Activated T-cell treated with anti-CD3 and anti-CD28 coated beads, Interleukin-2, amount 50 U/mL, for 4 hours (primary cell): ENCODE measurements around the gene JAK1. TPM values are rescaled to one million over a fixed set of nuclear protein-coding genes. Genes with fewer than 3 reads are reported as not detected.
"Not testable (repeated sequence)": the region's sequence is repeated elsewhere in the genome, so short reads cannot be mapped to it uniquely, and the experiment has no call there.

Experiments used
- ATAC-seq, 2 donors: fragments of 200-7000 bp; cut with Tn5 transposase; one replicate each; pipeline ENCODE4 v1.10.0; 2021
- DNase-seq: peaks from one replicate; pipeline ENCODE4 v3.0.0-alpha.2; 2020
- H3K27me3 Mint-ChIP-seq: one replicate; pipeline ENCODE4 v1.8.0; 2021; ENCODE audit warnings: low read depth, mixed read lengths
- H3K36me3 Mint-ChIP-seq: one replicate; pipeline ENCODE4 v1.8.0; 2022; ENCODE audit warnings: mixed read lengths; ENCODE audit not compliant: insufficient read depth
- H3K4me1 Mint-ChIP-seq: one replicate; pipeline ENCODE4 v1.8.0; 2021; ENCODE audit warnings: low read depth, mixed read lengths
- H3K4me3 Mint-ChIP-seq: one replicate; pipeline ENCODE4 v1.8.0; 2021; ENCODE audit warnings: mild to moderate bottlenecking, moderate library complexity, mixed read lengths
- H3K9me3 Mint-ChIP-seq: one replicate; pipeline ENCODE4 v1.8.0; 2021; ENCODE audit warnings: mixed read lengths
- total RNA-seq, 3 donors: library from RNA; stranded (reverse); gene quantifications; one replicate each; pipeline ENCODE4 v1.2.1, GENCODE V29; 2021

JAK1 gene
- total RNA-seq, 3 donors from 2014 or later, result 70.3 to 87.5 (median 85.1) TPM

GRCh38 chr1:64836802-64837201, 129.5 kb downstream of the JAK1 start:
- no peaks in the 10 kb centered on the region for H3K9me3 Mint-ChIP-seq
- H3K36me3 Mint-ChIP-seq, result peaks cover 58% of the 10 kb centered on the region
- H3K27me3 Mint-ChIP-seq, result no peaks in the 10 kb centered on the region
- H3K4me1 Mint-ChIP-seq, result no peaks in the 10 kb centered on the region
- DNase-seq (no peak), ATAC-seq (no peak)
- no peak overlapping the region for H3K4me3 Mint-ChIP-seq

GRCh38 chr1:64834734-64835133, 131.6 kb downstream of the JAK1 start:
- no peaks in the 10 kb centered on the region for H3K9me3 Mint-ChIP-seq
- DNase-seq (no peak), ATAC-seq (no peak)
- no peak overlapping the region for H3K4me3 Mint-ChIP-seq
- peaks cover 7% of the 10 kb centered on the region for H3K4me1 Mint-ChIP-seq
- H3K36me3 Mint-ChIP-seq, result peaks cover 46% of the 10 kb centered on the region
- no peaks in the 10 kb centered on the region for H3K27me3 Mint-ChIP-seq

GRCh38 chr1:64830030-64830651, 136.2 kb downstream of the JAK1 start:
- ATAC-seq, result no peak
- Mint-ChIP-seq H3K4me1 (peaks cover 42% of the 10 kb centered on the region), H3K9me3 (no peaks in the 10 kb centered on the region), H3K27me3 (no peaks in the 10 kb centered on the region), H3K4me3 (no peak overlapping the region), H3K36me3 (peaks cover 15% of the 10 kb centered on the region)
- DNase-seq, result no peak

- Mint-ChIP-seq H3K4me1 (peaks cover 42% of the 10 kb centered on the region), H3K36me3 (peaks cover 12% of the 10 kb centered on the region), H3K9me3 (no peaks in the 10 kb centered on the region), H3K27me3 (no peaks in the 10 kb centered on the region), H3K4me3 (no peak overlapping the region)
- DNase-seq (no peak), ATAC-seq (no peak)
Observed at GRCh38 chr1:64829411-64830029, 136.8 kb downstream of the JAK1 start.

GRCh38 chr1:64828829-64829228, 137.5 kb downstream of the JAK1 start:
- ATAC-seq (peak; percentile 16 to 23), DNase-seq (no peak)
- peaks cover 7% of the 10 kb centered on the region for H3K36me3 Mint-ChIP-seq
- H3K27me3 Mint-ChIP-seq, result no peaks in the 10 kb centered on the region
- H3K9me3 Mint-ChIP-seq, result no peaks in the 10 kb centered on the region
- no peak overlapping the region for H3K4me3 Mint-ChIP-seq
- peaks cover 46% of the 10 kb centered on the region for H3K4me1 Mint-ChIP-seq

GRCh38 chr1:64826991-64827390, 139.4 kb downstream of the JAK1 start:
- H3K4me3 Mint-ChIP-seq, result peak overlapping the region; percentile 16

GRCh38 chr1:64823691-64824476, 142.5 kb downstream of the JAK1 start:
- H3K36me3 Mint-ChIP-seq, result no peaks in the 10 kb centered on the region

More at GRCh38 chr1:64826991-64827390, 139.4 kb downstream of the JAK1 start:
- DNase-seq (no peak), ATAC-seq (peak; percentile 79 to 91)
- H3K27me3 Mint-ChIP-seq, result no peaks in the 10 kb centered on the region
- H3K4me1 Mint-ChIP-seq, result peaks cover 46% of the 10 kb centered on the region
- H3K36me3 Mint-ChIP-seq, result no peaks in the 10 kb centered on the region
- H3K9me3 Mint-ChIP-seq, result no peaks in the 10 kb centered on the region

GRCh38 chr1:64822621-64823020, 143.7 kb downstream of the JAK1 start:
- Mint-ChIP-seq H3K9me3 (no peaks in the 10 kb centered on the region), H3K36me3 (no peaks in the 10 kb centered on the region), H3K4me1 (peaks cover 19% of the 10 kb centered on the region), H3K27me3 (no peaks in the 10 kb centered on the region), H3K4me3 (no peak overlapping the region)
- ATAC-seq (no peak), DNase-seq (no peak)

More at GRCh38 chr1:64823691-64824476, 142.5 kb downstream of the JAK1 start:
- H3K4me1 Mint-ChIP-seq, result peaks cover 31% of the 10 kb centered on the region
- no peak overlapping the region for H3K4me3 Mint-ChIP-seq
- DNase-seq (peak; percentile 56), ATAC-seq (no peak)
- H3K27me3 Mint-ChIP-seq, result no peaks in the 10 kb centered on the region
- H3K9me3 Mint-ChIP-seq, result no peaks in the 10 kb centered on the region

GRCh38 chr1:64820572-64820971, 145.8 kb downstream of the JAK1 start:
- H3K36me3 Mint-ChIP-seq, H3K27me3 Mint-ChIP-seq: not testable (repeated sequence)

GRCh38 chr1:64817364-64817763, 149.0 kb downstream of the JAK1 start:
- not testable (repeated sequence) for DNase-seq, H3K4me1 Mint-ChIP-seq, H3K36me3 Mint-ChIP-seq, H3K27me3 Mint-ChIP-seq, H3K4me3 Mint-ChIP-seq, ATAC-seq, H3K9me3 Mint-ChIP-seq

More at GRCh38 chr1:64820572-64820971, 145.8 kb downstream of the JAK1 start:
- not testable (repeated sequence) for H3K4me3 Mint-ChIP-seq, ATAC-seq, DNase-seq, H3K9me3 Mint-ChIP-seq, H3K4me1 Mint-ChIP-seq

- no peak overlapping the region for H3K4me3 Mint-ChIP-seq
- no peaks in the 10 kb centered on the region for H3K4me1 Mint-ChIP-seq
- H3K9me3 Mint-ChIP-seq, result no peaks in the 10 kb centered on the region
- no peaks in the 10 kb centered on the region for H3K27me3 Mint-ChIP-seq
- ATAC-seq, result no peak
- no peaks in the 10 kb centered on the region for H3K36me3 Mint-ChIP-seq
- no peak for DNase-seq
Observed at GRCh38 chr1:64814427-64814826, 151.9 kb downstream of the JAK1 start.

- ATAC-seq (no peak), DNase-seq (no peak)
- Mint-ChIP-seq H3K27me3 (no peaks in the 10 kb centered on the region), H3K4me1 (no peaks in the 10 kb centered on the region), H3K36me3 (no peaks in the 10 kb centered on the region), H3K4me3 (no peak overlapping the region), H3K9me3 (no peaks in the 10 kb centered on the region)
Observed at GRCh38 chr1:64811131-64811530, 155.2 kb downstream of the JAK1 start.

- ATAC-seq (no peak), DNase-seq (no peak)
- Mint-ChIP-seq H3K36me3 (no peaks in the 10 kb centered on the region), H3K9me3 (no peaks in the 10 kb centered on the region), H3K4me1 (no peaks in the 10 kb centered on the region), H3K4me3 (no peak overlapping the region), H3K27me3 (no peaks in the 10 kb centered on the region)
Observed at GRCh38 chr1:64810001-64810400, 156.3 kb downstream of the JAK1 start.

GRCh38 chr1:64809309-64809708, 157.0 kb downstream of the JAK1 start:
- H3K4me3 Mint-ChIP-seq, result no peak overlapping the region
- no peaks in the 10 kb centered on the region for H3K4me1 Mint-ChIP-seq
- no peaks in the 10 kb centered on the region for H3K36me3 Mint-ChIP-seq
- DNase-seq (no peak), ATAC-seq (no peak)
- H3K27me3 Mint-ChIP-seq, result no peaks in the 10 kb centered on the region
- no peaks in the 10 kb centered on the region for H3K9me3 Mint-ChIP-seq
